Medulla oblongata (tissue), 1 donor: ENCODE measurements around the gene FOXRED2.
"Not testable (repeated sequence)": the region's sequence is repeated elsewhere in the genome, so short reads cannot be mapped to it uniquely, and the experiment has no call there.

Experiments
- DNase-seq: peaks from one replicate; pipeline ENCODE4 v3.0.0-alpha.2; 2015; ENCODE audit errors: extremely low spot score

The FOXRED2 gene

GRCh38 chr22:36506637-36507517 lies at the start of gene FOXRED2:
TSS of gene FOXRED2 (minus strand) at chr22:36507040. CDS start at chr22:36506422, 618 bp downstream.
- peak; percentile 86 for DNase-seq

GRCh38 chr22:36554098-36554497 lies 47.3 kb upstream of the FOXRED2 start:
- no peak for DNase-seq

GRCh38 chr22:36552289-36552688 lies 45.4 kb upstream of the FOXRED2 start:
- DNase-seq, result no peak

GRCh38 chr22:36550701-36551495 lies 44.1 kb upstream of the FOXRED2 start:
- no peak for DNase-seq

GRCh38 chr22:36549033-36549432 lies 42.2 kb upstream of the FOXRED2 start:
- no peak for DNase-seq

- no peak for DNase-seq
Observed at GRCh38 chr22:36548606-36549005, 41.8 kb upstream of the FOXRED2 start.

GRCh38 chr22:36546932-36547331 lies 40.1 kb upstream of the FOXRED2 start:
- DNase-seq, result no peak

GRCh38 chr22:36546092-36546804 lies 39.4 kb upstream of the FOXRED2 start:
- DNase-seq, result peak; percentile 50

GRCh38 chr22:36544107-36544620 lies 37.3 kb upstream of the FOXRED2 start:
- DNase-seq, result no peak

DNA sequence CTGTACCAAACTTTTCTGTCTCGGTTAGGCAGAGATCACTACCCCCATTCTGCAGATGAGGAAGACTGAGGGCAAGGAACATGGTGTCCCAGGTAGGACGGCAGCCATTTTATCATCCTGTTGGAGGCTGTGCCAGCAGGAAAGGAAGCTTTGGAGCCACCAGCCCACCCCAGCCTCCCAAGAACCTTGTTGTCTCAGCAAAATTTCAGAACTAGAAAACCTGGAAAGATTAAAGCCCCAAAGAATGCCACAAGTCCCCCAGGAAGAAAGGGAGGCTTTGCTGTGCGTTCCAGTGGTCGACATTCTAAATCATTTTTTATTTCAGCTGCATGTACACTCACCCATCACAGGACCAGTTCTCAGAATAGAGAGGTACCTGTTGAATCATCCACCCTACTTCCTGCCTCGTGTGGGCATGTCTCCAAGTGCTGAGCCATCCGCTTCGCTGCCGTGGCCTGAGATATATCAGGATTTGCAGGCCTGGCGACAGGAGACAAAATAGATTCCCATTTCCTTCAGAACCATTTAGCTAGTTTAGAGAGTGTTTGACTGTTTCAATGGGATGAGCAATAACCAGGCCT lies 35.1 kb upstream of the FOXRED2 start:
- DNase-seq, result no peak

DNA sequence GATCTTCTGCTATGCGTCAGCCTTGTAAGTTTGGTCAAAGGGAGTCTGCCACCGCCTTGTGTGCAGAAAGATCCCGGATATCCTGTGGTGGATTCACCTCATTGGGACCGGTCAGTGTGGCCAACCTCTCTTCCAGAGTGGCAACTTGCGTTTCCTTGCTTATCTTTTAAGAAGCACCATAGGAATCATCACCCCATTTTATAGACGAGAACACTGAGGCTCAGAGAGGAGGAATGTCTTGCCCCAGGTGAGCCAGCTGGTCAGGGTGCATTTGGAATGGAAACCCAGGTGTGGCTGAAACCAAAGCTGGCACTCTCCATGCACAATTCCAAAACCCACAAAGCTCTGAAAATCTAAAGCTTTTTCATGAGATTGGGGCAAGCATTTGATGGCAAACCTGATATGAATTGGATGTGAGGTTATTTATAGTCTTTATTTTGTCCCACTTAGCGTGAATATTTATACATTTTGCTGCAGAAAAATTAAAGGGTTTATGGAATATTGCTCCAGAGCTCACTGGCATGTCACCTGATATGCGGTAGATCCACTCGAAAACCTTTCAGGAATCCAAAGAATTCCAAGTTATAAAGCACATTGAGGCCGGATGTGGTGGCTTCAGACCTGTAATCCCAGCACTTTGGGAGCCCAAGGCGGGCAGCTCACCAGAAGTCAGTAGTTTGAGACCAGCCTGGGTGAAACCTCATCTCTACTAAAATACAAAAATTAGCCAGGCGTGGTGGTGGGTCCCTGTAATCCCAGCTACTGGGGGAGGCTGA lies 34.2 kb upstream of the FOXRED2 start:
- no peak for DNase-seq

DNA sequence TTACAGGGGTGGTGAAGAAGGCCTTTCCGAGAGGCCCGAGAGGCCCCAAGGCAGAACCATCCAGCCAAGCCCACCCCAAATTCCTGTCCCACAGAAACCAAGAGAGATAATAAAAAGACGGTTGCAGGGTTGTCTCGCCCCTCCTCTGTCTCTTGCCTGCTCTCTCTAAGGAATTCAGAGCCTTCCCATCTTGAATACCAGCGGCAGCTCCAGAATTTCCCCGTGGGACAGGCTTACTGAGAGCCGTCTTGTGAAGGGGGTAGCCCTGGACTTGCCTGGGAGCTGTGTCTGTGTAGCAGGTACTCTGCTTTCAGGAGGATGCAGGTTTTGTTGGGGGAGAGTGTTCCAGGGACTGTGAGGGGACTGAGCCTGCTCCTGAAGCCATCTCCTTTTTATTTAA lies 31.7 kb upstream of the FOXRED2 start:
- DNase-seq, result no peak

DNA sequence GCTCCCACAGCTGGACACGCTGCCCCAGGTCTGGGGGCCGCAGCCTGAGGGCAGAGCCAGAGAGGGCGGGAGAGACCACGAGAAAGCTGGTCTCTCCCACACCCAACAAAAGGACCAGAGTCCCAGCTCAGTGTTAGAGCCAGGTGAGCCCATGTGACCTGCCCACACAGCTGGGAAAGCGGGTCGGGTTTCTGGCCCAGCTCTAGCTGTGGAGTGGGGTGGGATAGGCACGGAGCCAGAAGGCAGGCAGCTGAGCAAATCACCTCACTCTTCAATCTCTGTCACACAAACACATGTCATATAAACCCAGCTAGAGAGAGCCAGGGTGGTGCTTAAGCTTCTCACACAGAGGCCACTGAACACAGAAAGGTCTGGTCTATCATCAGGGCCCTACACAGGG lies 29.9 kb upstream of the FOXRED2 start:
- DNase-seq, result no peak

- DNase-seq, result not testable (repeated sequence)
Observed at GRCh38 chr22:36533320-36533719, 26.5 kb upstream of the FOXRED2 start.

DNA sequence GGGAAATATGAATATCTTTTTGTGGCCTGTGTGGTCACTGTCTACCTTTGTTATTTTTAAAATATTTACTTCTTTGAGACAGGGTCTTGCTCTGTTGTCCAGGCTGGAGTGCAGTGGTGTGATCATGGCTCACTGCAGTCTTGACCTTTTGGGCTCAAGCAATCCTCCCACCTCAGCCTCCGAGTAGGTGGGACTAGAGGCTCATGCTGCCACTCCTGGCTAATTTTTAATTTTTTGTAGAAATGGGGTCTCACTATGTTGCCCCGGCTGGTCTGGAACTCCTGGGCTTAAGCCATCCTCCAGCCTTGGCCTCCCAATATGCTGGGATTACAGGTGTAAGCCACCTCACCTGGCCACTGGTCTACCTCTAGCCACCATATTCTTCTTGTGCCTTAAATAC lies 25.6 kb upstream of the FOXRED2 start:
- DNase-seq, result no peak

DNA sequence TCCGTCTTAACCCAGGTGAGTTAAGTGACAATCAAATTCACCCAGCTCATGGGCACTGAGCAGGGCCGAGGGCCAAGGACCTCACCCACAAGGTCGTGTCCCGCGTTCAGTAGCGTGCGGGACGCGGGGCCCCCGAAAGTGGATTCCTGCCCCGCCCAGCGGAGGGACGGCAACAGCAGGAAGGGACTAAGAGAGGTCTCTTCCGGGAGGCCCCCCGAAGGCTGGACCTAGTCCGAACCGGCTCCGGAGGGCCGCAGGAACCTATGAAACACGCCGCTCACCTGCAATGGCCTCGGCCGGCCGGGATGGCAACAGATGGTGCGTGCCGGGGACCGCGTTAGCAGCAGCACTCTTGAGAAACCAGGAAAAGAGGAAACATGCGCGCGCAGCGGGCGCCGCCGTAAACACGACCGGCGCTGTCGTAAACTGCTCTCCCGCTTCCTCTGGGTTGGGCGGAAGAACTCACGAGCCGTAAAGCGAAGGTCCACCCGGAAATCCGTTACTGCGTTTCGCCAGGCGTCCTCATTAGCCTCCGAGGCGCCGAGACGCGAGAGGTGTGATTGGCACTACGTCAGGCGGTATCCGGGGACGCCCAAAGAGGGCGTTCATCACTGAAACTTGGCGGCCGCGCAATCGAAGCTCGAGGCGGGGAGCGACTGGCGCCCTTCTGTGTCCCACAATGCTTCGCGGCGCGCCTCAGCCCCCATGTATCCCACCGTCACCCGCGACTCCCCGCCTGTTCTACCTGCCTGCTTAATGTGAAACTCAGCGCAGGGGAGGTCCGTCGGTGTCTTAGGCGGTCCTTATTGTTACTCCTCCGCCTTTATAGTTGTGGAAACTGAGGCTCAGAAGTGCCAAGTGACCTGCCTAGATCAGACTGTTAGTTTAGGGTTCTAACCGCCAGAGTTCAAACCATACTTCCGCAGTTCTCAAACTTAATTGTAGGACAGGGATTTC lies 22.2 kb upstream of the FOXRED2 start, which contains the start of gene EIF3D:
Gene EIF3D (minus strand): TSS at position 372 of the 957 bp plus-strand sequence. CDS start 3,045 bp downstream, outside the sequence.
- DNase-seq, result peak; percentile 99

DNA sequence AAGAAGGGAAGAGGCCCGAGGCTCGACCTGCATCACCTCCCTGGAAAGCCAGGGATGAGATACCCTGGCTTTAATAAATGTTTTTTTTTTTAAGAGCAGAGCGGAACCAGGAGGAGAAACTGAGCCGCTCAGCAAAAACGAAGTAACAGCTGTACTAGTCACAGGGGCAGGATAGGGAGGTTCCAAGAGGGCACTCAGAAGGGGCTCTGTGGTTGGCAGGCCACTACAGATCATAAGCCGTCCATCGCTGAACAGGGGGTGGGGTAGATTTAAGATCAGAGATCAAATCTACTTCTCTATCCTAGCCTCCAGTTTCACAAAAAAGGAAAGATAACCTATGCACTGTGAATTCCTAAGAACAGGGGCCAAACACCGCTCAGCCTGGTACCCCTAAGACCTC lies 21.5 kb upstream of the FOXRED2 start:
- no peak for DNase-seq

- DNase-seq, result no peak
Observed at GRCh38 chr22:36522662-36523061, 15.8 kb upstream of the FOXRED2 start.

GRCh38 chr22:36520423-36520822 lies 13.6 kb upstream of the FOXRED2 start:
- DNase-seq, result peak; percentile 34
